ENCODE results near the gene BABAM2. TPM values are rescaled to one million over a fixed set of nuclear protein-coding genes. Genes with fewer than 3 reads are reported as not detected.
"Not testable (repeated sequence)": the region's sequence is repeated elsewhere in the genome, so short reads cannot be mapped to it uniquely, and the experiment has no call there.

Gene BABAM2
- total RNA-seq, 1 experiment from 2014 or later: 43.5 TPM

GRCh38 chr2:28108143-28108542, 217.6 kb downstream of the BABAM2 start:
- intact Hi-C loops (cut with micrococcal nuclease; ENCODE audit: unreplicated experiment): no loop called here
- CTCF ChIA-PET: no interaction called here
- Mint-ChIP-seq H3K9me3 (ENCODE audit: low read depth, unreplicated experiment) (no peaks in the 10 kb centered on the region), H3K4me1 (ENCODE audit: low read depth, unreplicated experiment) (no peaks in the 10 kb centered on the region), H3K27ac (ENCODE audit: unreplicated experiment) (no peak overlapping the region), H3K27me3 (ENCODE audit: unreplicated experiment) (no peaks in the 10 kb centered on the region), H3K4me3 (ENCODE audit: low read depth, unreplicated experiment) (no peak overlapping the region), H3K36me3 (ENCODE audit: insufficient read depth, unreplicated experiment) (no peaks in the 10 kb centered on the region)
- DNase-seq: no peak
- no TSS peak for BruUV-seq (replicated peaks)
- no peak for TF ChIP-seq CTCF (IDR thresholded peaks at IDR 0.05; ENCODE audit: unreplicated experiment)

GRCh38 chr2:28113771-28114170, 223.2 kb downstream of the BABAM2 start:
- H3K9me3 Mint-ChIP-seq (ENCODE audit: low read depth, unreplicated experiment); intact Hi-C loops (cut with micrococcal nuclease; ENCODE audit: unreplicated experiment); H3K36me3 Mint-ChIP-seq (ENCODE audit: insufficient read depth, unreplicated experiment); H3K27ac Mint-ChIP-seq (ENCODE audit: unreplicated experiment); H3K27me3 Mint-ChIP-seq (ENCODE audit: unreplicated experiment); CTCF ChIA-PET; DNase-seq; BruUV-seq (replicated peaks); H3K4me3 Mint-ChIP-seq (ENCODE audit: low read depth, unreplicated experiment): not testable (repeated sequence)
- H3K4me1 Mint-ChIP-seq (ENCODE audit: low read depth, unreplicated experiment): peaks cover 17% of the 10 kb centered on the region

- peak; percentile 16 for DNase-seq
- Mint-ChIP-seq H3K4me1 (ENCODE audit: low read depth, unreplicated experiment) (peaks cover 17% of the 10 kb centered on the region), H3K27me3 (ENCODE audit: unreplicated experiment) (no peaks in the 10 kb centered on the region), H3K27ac (ENCODE audit: unreplicated experiment) (no peak overlapping the region), H3K4me3 (ENCODE audit: low read depth, unreplicated experiment) (no peak overlapping the region), H3K9me3 (ENCODE audit: low read depth, unreplicated experiment) (no peaks in the 10 kb centered on the region), H3K36me3 (ENCODE audit: insufficient read depth, unreplicated experiment) (no peaks in the 10 kb centered on the region)
- intact Hi-C loops (cut with micrococcal nuclease; ENCODE audit: unreplicated experiment): no loop called here
- CTCF ChIA-PET: interaction anchor here (1.1 kb wide), 1 partner anchor 18 kb away, joined by 3 read pairs; no protein-coding TSS in a partner anchor
- no TSS peak for BruUV-seq (replicated peaks)
- no peak for TF ChIP-seq CTCF (IDR thresholded peaks at IDR 0.05; ENCODE audit: unreplicated experiment)
Measured at GRCh38 chr2:28117104-28117596, 226.6 kb downstream of the BABAM2 start.

GRCh38 chr2:28119631-28120030, 229.1 kb downstream of the BABAM2 start:
- Mint-ChIP-seq H3K4me1 (ENCODE audit: low read depth, unreplicated experiment) (peaks cover 17% of the 10 kb centered on the region), H3K27ac (ENCODE audit: unreplicated experiment) (no peak overlapping the region), H3K36me3 (ENCODE audit: insufficient read depth, unreplicated experiment) (no peaks in the 10 kb centered on the region), H3K27me3 (ENCODE audit: unreplicated experiment) (no peaks in the 10 kb centered on the region), H3K4me3 (ENCODE audit: low read depth, unreplicated experiment) (no peak overlapping the region), H3K9me3 (ENCODE audit: low read depth, unreplicated experiment) (no peaks in the 10 kb centered on the region)
- intact Hi-C loops (cut with micrococcal nuclease; ENCODE audit: unreplicated experiment): no loop called here
- BruUV-seq (replicated peaks): no TSS peak
- no peak for DNase-seq
- CTCF ChIA-PET: no interaction called here
- TF ChIP-seq CTCF (IDR thresholded peaks at IDR 0.05; ENCODE audit: unreplicated experiment): no peak

GRCh38 chr2:28128281-28128950, 237.9 kb downstream of the BABAM2 start:
- H3K27me3 Mint-ChIP-seq (ENCODE audit: unreplicated experiment): no peaks in the 10 kb centered on the region
- TF ChIP-seq CTCF (IDR thresholded peaks at IDR 0.05; ENCODE audit: unreplicated experiment): no peak
- H3K4me3 Mint-ChIP-seq (ENCODE audit: low read depth, unreplicated experiment): no peak overlapping the region
- no peak for DNase-seq
- intact Hi-C loops (cut with micrococcal nuclease; ENCODE audit: unreplicated experiment): no loop called here
- CTCF ChIA-PET: no interaction called here
- BruUV-seq (replicated peaks): no TSS peak
- peaks cover 5% of the 10 kb centered on the region for H3K9me3 Mint-ChIP-seq (ENCODE audit: low read depth, unreplicated experiment)
- no peaks in the 10 kb centered on the region for H3K36me3 Mint-ChIP-seq (ENCODE audit: insufficient read depth, unreplicated experiment)
- no peaks in the 10 kb centered on the region for H3K4me1 Mint-ChIP-seq (ENCODE audit: low read depth, unreplicated experiment)
- no peak overlapping the region for H3K27ac Mint-ChIP-seq (ENCODE audit: unreplicated experiment)
